HepG2 (cell line): ENCODE measurements around the gene ZNF8.

Experiments
- CREB1 ChIP-seq, 2 experiments: fragments of 450-650 bp in 1 of 2; IDR thresholded peaks; 2 replicates each; pipeline ENCODE4 v1.6.1; 2016 to 2017; ENCODE audit warnings: control low read depth in 1 of 2, mild to moderate bottlenecking in 1 of 2, missing compliant biosample characterization in 1 of 2, missing genetic modification characterization in 1 of 2
- EZH2 ChIP-seq: conservative IDR thresholded peaks from 2 replicates; pipeline ENCODE4 v1.6.1; 2012; ENCODE audit warnings: mild to moderate bottlenecking, low read depth, low read length, moderate library complexity
- MAF1 ChIP-seq: sonication (generic); formaldehyde crosslinking; IDR thresholded peaks from 2 replicates; pipeline ENCODE4 v1.5.0; 2020; ENCODE audit warnings: missing genetic modification reagents, borderline replicate concordance
- NFRKB ChIP-seq: fragments of 450-650 bp; IDR thresholded peaks from 2 replicates; pipeline ENCODE4 v1.6.1; 2017
- POLR2A ChIP-seq, 2 experiments: IDR thresholded peaks; 2 replicates each; pipeline ENCODE4 v1.6.1; 2011; ENCODE audit warnings: low read depth in 2 of 2, low read length in 2 of 2, mild to moderate bottlenecking in 1 of 2, moderate library complexity in 1 of 2; ENCODE audit not compliant: insufficient read depth in 1 of 2
- SALL2 ChIP-seq: sonication (generic); formaldehyde crosslinking; IDR thresholded peaks from 2 replicates; pipeline ENCODE4 v1.8.1; 2023; ENCODE audit warnings: mild to moderate bottlenecking, missing genetic modification reagents, inconsistent platforms
- SYNCRIP ChIP-seq: fragments of 200-400 bp; formaldehyde crosslinking; IDR thresholded peaks from 2 replicates; pipeline ENCODE4 v1.6.1; 2018; ENCODE audit warnings: mild to moderate bottlenecking, low read depth, low read length; ENCODE audit not compliant: insufficient read depth
- TBX3 ChIP-seq: fragments of 450-650 bp; IDR thresholded peaks from 2 replicates; pipeline ENCODE4 v1.6.1; 2017; ENCODE audit warnings: antibody characterized with exemption, mild to moderate bottlenecking, inconsistent platforms, borderline replicate concordance
- ZBTB1 ChIP-seq: sonication (generic); formaldehyde crosslinking; IDR thresholded peaks from 2 replicates; pipeline ENCODE4 v1.4.0; 2020; ENCODE audit warnings: missing genetic modification reagents, borderline replicate concordance
- ZNF232 ChIP-seq: sonication (generic); formaldehyde crosslinking; IDR thresholded peaks from 2 replicates; pipeline ENCODE4 v1.4.0; 2020; ENCODE audit warnings: missing genetic modification reagents, borderline replicate concordance
- ZNF510 ChIP-seq: sonication (generic); formaldehyde crosslinking; IDR thresholded peaks from 2 replicates; pipeline ENCODE4 v1.4.0; 2020; ENCODE audit warnings: low read depth, mild to moderate bottlenecking, missing genetic modification reagents
- ZNF615 ChIP-seq: sonication (generic); formaldehyde crosslinking; IDR thresholded peaks from 2 replicates; pipeline ENCODE4 v1.5.0; 2020; ENCODE audit warnings: mild to moderate bottlenecking, missing genetic modification reagents, borderline replicate concordance
- TF ChIP-seq, protein P1 (sequence below): sonication (generic); formaldehyde crosslinking; IDR thresholded peaks from 2 replicates; pipeline ENCODE4 v1.5.0; 2020; ENCODE audit warnings: mild to moderate bottlenecking, missing genetic modification reagents, moderate library complexity

DNA sequence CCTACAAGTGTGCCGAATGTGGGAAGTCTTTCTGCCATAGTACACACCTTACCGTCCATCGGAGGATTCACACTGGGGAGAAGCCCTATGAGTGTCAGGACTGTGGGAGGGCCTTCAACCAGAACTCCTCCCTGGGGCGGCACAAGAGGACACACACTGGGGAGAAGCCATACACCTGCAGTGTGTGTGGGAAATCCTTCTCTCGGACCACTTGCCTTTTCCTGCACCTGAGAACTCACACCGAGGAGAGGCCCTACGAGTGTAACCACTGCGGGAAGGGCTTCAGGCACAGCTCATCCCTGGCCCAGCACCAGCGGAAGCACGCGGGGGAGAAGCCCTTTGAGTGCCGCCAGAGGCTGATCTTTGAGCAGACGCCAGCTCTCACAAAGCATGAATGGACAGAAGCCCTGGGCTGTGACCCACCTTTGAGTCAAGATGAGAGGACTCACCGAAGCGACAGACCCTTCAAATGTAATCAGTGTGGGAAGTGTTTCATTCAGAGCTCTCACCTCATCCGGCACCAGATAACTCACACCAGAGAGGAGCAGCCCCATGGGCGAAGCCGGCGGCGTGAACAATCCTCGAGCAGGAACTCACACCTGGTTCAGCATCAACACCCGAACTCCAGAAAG is 16.1 kb downstream of the ZNF8 start:
- TF ChIP-seq NFRKB: no peak
- TF ChIP-seq ZNF510: no peak
- TF ChIP-seq, protein P1, sequence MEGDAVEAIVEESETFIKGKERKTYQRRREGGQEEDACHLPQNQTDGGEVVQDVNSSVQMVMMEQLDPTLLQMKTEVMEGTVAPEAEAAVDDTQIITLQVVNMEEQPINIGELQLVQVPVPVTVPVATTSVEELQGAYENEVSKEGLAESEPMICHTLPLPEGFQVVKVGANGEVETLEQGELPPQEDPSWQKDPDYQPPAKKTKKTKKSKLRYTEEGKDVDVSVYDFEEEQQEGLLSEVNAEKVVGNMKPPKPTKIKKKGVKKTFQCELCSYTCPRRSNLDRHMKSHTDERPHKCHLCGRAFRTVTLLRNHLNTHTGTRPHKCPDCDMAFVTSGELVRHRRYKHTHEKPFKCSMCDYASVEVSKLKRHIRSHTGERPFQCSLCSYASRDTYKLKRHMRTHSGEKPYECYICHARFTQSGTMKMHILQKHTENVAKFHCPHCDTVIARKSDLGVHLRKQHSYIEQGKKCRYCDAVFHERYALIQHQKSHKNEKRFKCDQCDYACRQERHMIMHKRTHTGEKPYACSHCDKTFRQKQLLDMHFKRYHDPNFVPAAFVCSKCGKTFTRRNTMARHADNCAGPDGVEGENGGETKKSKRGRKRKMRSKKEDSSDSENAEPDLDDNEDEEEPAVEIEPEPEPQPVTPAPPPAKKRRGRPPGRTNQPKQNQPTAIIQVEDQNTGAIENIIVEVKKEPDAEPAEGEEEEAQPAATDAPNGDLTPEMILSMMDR (CRISPR knock-in tag): no peak
- TF ChIP-seq MAF1: no peak
- TF ChIP-seq ZNF615 (CRISPR knock-in tag): no peak
- no peak for TF ChIP-seq ZBTB1
- TF ChIP-seq POLR2A (IDR thresholded peaks at IDR 0.05; ENCODE audit: insufficient read depth in 1 of 2, low read depth in 2 of 2, low read length in 2 of 2): no peak
- TF ChIP-seq SYNCRIP: no peak
- TF ChIP-seq EZH2: no peak
- TF ChIP-seq TBX3: no peak
- no peak for TF ChIP-seq SALL2 (CRISPR knock-in tag)
- TF ChIP-seq ZNF232 (CRISPR knock-in tag): no peak
- TF ChIP-seq CREB1 (IDR thresholded peaks at IDR 0.05): no peak
- TF ChIP-seq CREB1 (CRISPR knock-in tag; IDR thresholded peaks at IDR 0.05): no peak
